Measurements from ENCODE around the gene MRPL9. TPM values are rescaled to one million over a fixed set of nuclear protein-coding genes. Genes with fewer than 3 reads are reported as not detected.
"Not testable (repeated sequence)": the region's sequence is repeated elsewhere in the genome, so short reads cannot be mapped to it uniquely, and the experiment has no call there.

The MRPL9 gene
- total RNA-seq, 2 donors from 2014 or later: 32.7 to 38.9 TPM

DNA sequence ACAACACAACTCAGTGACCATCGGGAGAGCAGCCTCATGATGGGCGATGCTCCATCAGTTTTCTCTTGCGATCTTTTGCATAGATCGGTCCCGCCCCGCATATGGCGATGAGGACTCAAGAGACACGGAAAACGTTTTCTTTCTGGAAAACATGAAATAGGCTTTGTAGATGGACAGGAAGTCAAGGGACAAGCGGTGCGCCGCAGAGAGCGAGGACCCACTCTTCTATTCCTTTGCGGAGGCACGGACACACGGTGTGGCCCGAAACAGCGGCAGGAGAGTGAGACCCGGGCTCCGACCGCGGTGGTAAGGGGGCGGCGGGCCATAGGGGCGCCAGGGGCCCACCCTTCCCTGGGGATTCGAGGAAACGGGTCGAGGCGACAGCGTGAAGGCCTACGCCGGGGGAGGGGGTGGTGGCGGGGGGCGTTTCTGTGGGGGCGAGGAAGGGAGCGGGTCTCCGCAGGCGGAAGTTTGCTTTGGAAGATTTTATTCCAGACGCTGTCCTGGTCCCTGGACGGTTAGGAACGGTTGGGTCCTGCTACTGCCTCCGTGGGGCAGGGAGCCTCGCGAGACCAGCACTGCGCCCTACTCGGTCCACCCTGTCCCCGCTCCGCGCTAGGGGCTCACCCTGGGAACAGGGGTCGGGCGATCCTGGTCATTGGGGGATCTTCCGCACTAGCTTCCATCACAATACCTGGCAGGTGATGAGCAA is 27.8 kb upstream of the MRPL9 start:
- no peaks in the 10 kb centered on the region for H3K36me3 ChIP-seq
- no peak for DNase-seq (ENCODE audit: low spot score)

DNA sequence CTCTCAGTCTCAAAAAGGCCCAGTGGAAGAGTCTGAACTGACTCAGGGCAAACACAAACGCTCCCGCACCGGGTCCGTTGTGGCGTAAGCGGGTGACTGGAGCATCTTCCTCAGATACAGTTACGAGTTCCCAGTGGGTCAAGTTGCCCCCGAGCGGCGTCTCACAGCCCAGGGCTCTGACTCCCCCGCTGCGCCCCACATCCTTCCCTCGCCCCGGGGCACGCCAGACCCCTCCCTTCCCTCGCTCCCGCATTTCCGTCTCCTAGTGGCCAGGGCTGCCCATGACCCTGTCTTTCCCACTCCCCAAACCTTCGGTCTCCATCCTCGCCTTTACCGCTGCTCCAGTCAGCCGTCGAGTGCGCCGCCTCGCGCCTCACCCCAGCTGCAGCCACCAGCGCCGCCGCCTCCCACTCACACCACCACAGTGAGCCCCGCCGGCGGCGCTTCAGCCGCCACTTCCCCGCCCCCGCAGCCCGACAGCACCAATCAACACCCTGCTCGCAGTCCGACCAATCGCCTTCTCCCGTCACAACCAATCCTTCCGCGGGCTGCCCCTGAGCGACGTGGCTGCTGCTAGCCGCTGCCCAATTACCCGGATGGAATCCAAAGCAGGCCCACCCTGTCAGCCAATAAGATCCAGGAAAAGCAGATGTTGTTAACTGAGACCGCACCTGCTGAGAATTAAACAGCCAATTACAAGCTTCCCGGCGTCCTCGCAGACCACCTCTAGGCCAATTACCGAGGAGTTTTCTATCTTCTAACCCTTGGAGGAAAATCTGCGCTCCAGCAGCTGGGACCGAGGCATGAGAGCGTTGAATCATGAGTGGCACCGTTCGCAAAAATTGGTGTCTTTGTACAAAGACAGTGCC is 27.0 kb upstream of the MRPL9 start, which contains the start of gene TDRKH:
TDRKH (minus strand) TSS at position 430 of the 869 bp plus-strand sequence. CDS start 7,478 bp downstream, outside the sequence.
- no peaks in the 10 kb centered on the region for H3K9me3 ChIP-seq
- DNase-seq (ENCODE audit: low spot score): peak; percentile 99
- H3K27me3 ChIP-seq: no peaks in the 10 kb centered on the region
- peak within 1 kb of the TSS; percentile 59 to 61 for H3K27ac ChIP-seq
- TF ChIP-seq, protein P1, sequence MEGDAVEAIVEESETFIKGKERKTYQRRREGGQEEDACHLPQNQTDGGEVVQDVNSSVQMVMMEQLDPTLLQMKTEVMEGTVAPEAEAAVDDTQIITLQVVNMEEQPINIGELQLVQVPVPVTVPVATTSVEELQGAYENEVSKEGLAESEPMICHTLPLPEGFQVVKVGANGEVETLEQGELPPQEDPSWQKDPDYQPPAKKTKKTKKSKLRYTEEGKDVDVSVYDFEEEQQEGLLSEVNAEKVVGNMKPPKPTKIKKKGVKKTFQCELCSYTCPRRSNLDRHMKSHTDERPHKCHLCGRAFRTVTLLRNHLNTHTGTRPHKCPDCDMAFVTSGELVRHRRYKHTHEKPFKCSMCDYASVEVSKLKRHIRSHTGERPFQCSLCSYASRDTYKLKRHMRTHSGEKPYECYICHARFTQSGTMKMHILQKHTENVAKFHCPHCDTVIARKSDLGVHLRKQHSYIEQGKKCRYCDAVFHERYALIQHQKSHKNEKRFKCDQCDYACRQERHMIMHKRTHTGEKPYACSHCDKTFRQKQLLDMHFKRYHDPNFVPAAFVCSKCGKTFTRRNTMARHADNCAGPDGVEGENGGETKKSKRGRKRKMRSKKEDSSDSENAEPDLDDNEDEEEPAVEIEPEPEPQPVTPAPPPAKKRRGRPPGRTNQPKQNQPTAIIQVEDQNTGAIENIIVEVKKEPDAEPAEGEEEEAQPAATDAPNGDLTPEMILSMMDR (IDR thresholded peaks at IDR 0.05): peak; percentile 13 to 47
- H3K4me3 ChIP-seq: peak within 1 kb of the TSS; percentile 76 to 89
- H3K36me3 ChIP-seq: no peaks in the 10 kb centered on the region
- H3K4me1 ChIP-seq: peaks cover 0 to 14% of the 10 kb centered on the region in 2 donors

More for the DNA sequence above, 27.8 kb upstream of the MRPL9 start:
- H3K9me3 ChIP-seq: no peaks in the 10 kb centered on the region
- peak overlapping the region; percentile 43 to 49 for H3K27ac ChIP-seq
- TF ChIP-seq, protein P1 (IDR thresholded peaks at IDR 0.05): no peak
- H3K4me3 ChIP-seq: peak overlapping the region; percentile 76 to 89
- H3K27me3 ChIP-seq: no peaks in the 10 kb centered on the region
- peaks cover 0 to 14% of the 10 kb centered on the region in 2 donors for H3K4me1 ChIP-seq

DNA sequence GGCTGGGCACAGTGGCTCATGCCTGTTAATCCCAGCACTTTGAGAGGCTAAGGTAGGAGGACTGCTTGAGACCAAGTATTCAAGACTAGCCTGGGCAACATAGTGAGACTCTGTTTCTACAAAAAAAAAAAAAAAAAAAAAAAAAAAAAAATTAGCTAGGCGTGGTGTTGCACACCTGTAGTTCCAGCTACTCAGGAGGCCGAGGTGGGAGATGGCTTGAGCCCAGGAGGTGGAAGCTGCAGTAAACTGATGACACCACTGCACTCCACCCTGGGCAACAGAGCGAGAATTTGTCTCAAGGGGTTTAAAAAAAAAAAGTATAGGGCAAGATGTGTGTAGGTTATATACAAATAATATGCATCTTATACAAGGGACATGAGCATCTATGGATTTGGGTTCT is 24.4 kb upstream of the MRPL9 start:
- Histone ChIP-seq H3K27me3 (no peaks in the 10 kb centered on the region), H3K27ac (no peak overlapping the region), H3K4me1 (peaks cover 0 to 14% of the 10 kb centered on the region in 2 donors), H3K4me3 (no peak overlapping the region), H3K9me3 (no peaks in the 10 kb centered on the region), H3K36me3 (no peaks in the 10 kb centered on the region)
- no peak for DNase-seq (ENCODE audit: low spot score)
- TF ChIP-seq, protein P1 (IDR thresholded peaks at IDR 0.05): no peak

DNA sequence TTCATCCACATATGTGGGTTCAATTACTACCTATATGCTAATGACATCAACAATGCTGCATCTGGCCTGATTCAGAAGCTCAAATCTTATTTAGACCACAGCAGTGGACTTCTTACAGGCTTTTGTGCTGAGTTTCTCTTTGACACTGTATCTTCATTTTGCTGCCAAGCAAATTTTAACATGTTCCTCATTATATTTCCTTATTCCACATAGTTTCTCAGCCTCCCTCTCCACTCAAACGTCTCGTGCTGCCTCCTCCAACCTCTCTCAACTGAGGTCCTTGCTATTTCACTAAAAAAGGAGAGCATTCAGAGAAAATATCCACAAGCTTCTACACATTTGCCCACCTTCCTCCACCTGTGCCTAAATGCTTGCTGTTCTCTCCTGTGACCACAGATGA is 20.5 kb upstream of the MRPL9 start:
- Histone ChIP-seq H3K36me3 (peaks cover 15% of the 10 kb centered on the region), H3K27me3 (no peaks in the 10 kb centered on the region), H3K4me3 (no peak overlapping the region), H3K9me3 (no peaks in the 10 kb centered on the region), H3K4me1 (no peaks in the 10 kb centered on the region), H3K27ac (no peak overlapping the region)
- TF ChIP-seq, protein P1 (IDR thresholded peaks at IDR 0.05): no peak
- no peak for DNase-seq (ENCODE audit: low spot score)

DNA sequence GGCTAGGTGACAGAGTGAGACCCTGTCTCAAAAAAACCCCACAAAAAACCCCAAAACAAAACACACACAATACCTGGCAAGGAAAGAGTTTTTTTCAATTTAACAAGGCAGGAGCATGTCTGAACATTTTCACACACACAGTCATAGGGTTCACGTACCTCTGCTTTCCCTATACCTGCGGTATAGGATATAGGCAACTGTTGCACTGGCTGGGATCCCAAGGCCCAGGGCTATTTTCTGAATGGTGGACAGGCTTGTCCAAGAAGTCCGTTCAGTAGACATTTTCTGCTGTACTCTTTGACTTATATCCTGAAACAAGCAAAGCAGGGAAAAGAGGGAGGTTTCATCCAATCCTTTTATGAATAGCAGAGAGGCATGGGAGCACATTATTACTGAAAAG is 19.4 kb upstream of the MRPL9 start:
- H3K4me1 ChIP-seq: no peaks in the 10 kb centered on the region
- TF ChIP-seq, protein P1 (IDR thresholded peaks at IDR 0.05): no peak
- H3K27me3 ChIP-seq: no peaks in the 10 kb centered on the region
- no peak for DNase-seq (ENCODE audit: low spot score)
- no peak overlapping the region for H3K27ac ChIP-seq
- H3K36me3 ChIP-seq: peaks cover 15% of the 10 kb centered on the region
- no peaks in the 10 kb centered on the region for H3K9me3 ChIP-seq
- no peak overlapping the region for H3K4me3 ChIP-seq

DNA sequence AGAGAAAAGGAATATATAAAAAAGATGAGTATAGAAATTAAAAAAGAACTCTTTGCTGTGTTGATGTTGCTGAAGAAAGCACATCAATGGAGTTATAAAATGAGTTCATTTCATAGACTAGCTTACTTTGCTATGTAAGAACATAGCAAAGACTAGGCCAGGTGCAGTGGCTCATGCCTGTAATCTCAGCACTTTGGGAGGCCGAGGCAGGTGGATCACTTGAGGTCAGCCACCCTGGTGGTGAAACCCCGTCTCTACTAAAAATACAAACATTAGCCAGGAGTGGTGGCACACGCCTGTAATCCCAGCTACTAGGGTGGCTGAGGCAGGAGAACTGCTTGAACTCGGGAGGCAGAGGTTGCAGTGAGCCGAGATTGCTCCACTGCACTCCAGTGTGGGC is 18.7 kb upstream of the MRPL9 start:
- not testable (repeated sequence) for H3K9me3 ChIP-seq; H3K27me3 ChIP-seq; H3K4me3 ChIP-seq; DNase-seq (ENCODE audit: low spot score); H3K27ac ChIP-seq; H3K4me1 ChIP-seq
- peaks cover 15% of the 10 kb centered on the region for H3K36me3 ChIP-seq

DNA sequence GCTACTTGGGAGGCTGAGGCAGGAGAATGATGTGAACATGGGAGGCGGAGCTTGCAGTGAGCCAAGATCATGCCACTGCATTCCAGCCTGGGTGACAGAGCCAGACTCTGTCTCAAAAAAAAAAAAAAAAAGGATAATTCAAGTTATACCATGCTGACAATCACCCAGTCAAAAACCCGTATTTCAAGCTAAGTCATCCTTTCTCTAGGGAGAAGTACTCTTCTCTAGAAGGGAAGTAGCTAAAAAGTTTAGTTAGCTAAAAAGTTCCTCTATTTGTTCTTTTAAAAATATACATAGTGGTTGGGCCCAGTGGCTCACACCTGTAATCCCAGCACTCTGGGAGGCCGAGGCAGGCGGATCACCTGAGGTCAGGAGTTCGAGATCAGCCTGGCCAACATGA is 17.4 kb upstream of the MRPL9 start:
- not testable (repeated sequence) for H3K4me3 ChIP-seq; H3K27me3 ChIP-seq; H3K27ac ChIP-seq; H3K4me1 ChIP-seq; DNase-seq (ENCODE audit: low spot score); H3K9me3 ChIP-seq
- peaks cover 15% of the 10 kb centered on the region for H3K36me3 ChIP-seq

Data from right atrium auricular region (tissue), 2 donors.